ENCODE measurements around the gene GPR149. TPM values are rescaled to one million over a fixed set of nuclear protein-coding genes. Genes with fewer than 3 reads are reported as not detected.

GPR149 gene, protein sequence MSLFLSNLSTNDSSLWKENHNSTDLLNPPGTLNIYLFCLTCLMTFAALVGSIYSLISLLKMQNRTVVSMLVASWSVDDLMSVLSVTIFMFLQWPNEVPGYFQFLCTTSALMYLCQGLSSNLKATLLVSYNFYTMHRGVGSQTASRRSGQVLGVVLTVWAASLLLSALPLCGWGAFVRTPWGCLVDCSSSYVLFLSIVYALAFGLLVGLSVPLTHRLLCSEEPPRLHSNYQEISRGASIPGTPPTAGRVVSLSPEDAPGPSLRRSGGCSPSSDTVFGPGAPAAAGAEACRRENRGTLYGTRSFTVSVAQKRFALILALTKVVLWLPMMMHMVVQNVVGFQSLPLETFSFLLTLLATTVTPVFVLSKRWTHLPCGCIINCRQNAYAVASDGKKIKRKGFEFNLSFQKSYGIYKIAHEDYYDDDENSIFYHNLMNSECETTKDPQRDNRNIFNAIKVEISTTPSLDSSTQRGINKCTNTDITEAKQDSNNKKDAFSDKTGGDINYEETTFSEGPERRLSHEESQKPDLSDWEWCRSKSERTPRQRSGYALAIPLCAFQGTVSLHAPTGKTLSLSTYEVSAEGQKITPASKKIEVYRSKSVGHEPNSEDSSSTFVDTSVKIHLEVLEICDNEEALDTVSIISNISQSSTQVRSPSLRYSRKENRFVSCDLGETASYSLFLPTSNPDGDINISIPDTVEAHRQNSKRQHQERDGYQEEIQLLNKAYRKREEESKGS
- not detected for polyA plus RNA-seq (2012; ENCODE audit: insufficient read length, low read depth)

DNA sequence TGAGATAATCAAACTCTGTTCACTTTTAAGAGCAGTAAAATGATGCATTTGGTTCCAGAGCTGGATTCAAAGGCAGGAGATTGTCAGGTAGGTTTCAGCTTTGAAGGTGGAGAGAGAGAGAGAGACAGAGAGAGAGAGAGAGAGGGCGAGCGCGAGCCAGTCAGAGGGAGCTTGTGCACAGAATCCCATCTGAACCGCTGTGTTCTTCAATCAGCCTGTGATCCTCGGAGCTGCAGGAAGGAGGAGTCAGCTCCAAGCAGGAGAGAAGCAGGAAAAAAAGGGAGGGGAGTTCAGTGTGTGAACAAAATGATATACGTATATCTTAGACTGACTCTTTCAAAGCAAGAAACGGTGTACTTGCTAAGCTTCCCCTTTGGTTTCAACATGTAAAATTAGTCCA lies at the start of gene GPR149:
GPR149 (minus strand) TSS at position 177 of the 400 bp plus-strand sequence. CDS start 575 bp downstream, outside the sequence.
- TF ChIP-seq, protein P1, sequence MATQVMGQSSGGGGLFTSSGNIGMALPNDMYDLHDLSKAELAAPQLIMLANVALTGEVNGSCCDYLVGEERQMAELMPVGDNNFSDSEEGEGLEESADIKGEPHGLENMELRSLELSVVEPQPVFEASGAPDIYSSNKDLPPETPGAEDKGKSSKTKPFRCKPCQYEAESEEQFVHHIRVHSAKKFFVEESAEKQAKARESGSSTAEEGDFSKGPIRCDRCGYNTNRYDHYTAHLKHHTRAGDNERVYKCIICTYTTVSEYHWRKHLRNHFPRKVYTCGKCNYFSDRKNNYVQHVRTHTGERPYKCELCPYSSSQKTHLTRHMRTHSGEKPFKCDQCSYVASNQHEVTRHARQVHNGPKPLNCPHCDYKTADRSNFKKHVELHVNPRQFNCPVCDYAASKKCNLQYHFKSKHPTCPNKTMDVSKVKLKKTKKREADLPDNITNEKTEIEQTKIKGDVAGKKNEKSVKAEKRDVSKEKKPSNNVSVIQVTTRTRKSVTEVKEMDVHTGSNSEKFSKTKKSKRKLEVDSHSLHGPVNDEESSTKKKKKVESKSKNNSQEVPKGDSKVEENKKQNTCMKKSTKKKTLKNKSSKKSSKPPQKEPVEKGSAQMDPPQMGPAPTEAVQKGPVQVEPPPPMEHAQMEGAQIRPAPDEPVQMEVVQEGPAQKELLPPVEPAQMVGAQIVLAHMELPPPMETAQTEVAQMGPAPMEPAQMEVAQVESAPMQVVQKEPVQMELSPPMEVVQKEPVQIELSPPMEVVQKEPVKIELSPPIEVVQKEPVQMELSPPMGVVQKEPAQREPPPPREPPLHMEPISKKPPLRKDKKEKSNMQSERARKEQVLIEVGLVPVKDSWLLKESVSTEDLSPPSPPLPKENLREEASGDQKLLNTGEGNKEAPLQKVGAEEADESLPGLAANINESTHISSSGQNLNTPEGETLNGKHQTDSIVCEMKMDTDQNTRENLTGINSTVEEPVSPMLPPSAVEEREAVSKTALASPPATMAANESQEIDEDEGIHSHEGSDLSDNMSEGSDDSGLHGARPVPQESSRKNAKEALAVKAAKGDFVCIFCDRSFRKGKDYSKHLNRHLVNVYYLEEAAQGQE (IDR thresholded peaks at IDR 0.05; ENCODE audit: insufficient read depth in 1 of 2, low read depth in 2 of 2, low read length in 2 of 2): no peak
- TF ChIP-seq SIN3A (IDR thresholded peaks at IDR 0.05; ENCODE audit: borderline replicate concordance, insufficient read depth, low read length) (no peak), POLR2AphosphoS5 (IDR thresholded peaks at IDR 0.05; ENCODE audit: low read depth, low read length) (no peak), TAF1 (IDR thresholded peaks at IDR 0.05; ENCODE audit: borderline replicate concordance, insufficient read depth, low read length) (no peak), FOXP2 (optimal IDR thresholded peaks at IDR 0.05; ENCODE audit: borderline replicate concordance, extremely low read depth, extremely low read length, insufficient read depth) (no peak)

DNA sequence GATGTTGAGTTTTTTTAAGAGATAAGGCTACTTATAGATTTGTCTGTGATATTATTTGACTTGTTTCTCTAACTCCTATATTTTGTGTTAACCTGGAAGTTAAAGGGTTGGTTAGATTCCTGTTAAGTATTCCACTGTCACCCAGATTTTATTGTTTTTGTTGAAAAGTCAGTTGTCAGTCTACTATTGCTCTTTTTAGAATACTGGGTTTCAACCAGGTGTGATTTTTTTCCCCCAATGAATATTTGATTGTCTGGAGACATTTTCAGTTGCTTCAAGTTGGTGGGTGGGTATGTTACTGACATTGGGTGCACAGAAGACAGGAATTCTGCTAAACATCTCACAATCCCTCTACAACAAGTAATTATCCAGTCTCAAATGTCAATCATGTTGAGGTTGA lies 43.8 kb upstream of the GPR149 start:
- TF ChIP-seq FOXP2 (optimal IDR thresholded peaks at IDR 0.05; ENCODE audit: borderline replicate concordance, extremely low read depth, extremely low read length, insufficient read depth): no peak
- no peak for TF ChIP-seq POLR2AphosphoS5 (IDR thresholded peaks at IDR 0.05; ENCODE audit: low read depth, low read length)
- no peak for TF ChIP-seq SIN3A (IDR thresholded peaks at IDR 0.05; ENCODE audit: borderline replicate concordance, insufficient read depth, low read length)
- TF ChIP-seq, protein P1 (IDR thresholded peaks at IDR 0.05; ENCODE audit: insufficient read depth in 1 of 2, low read depth in 2 of 2, low read length in 2 of 2): no peak
- no peak for TF ChIP-seq TAF1 (IDR thresholded peaks at IDR 0.05; ENCODE audit: borderline replicate concordance, insufficient read depth, low read length)

DNA sequence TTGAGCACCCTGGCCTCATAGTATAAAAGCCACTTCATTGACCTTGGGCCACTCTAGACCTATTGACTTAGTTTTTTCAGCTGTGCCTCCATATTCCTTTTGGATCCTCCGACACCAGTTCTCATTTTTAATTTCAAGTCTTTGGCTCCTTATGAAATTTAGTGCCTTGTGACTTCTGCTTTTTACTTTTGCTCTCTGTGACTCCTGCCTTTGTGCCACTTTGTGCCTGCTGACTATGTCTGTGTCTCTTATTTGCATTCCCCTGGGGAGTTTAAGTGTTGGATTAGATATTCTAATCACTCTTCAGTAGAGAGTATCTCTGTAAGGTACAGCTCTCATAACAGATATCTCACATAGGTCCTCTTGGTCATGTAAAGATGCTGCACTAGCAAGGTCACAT lies 39.6 kb upstream of the GPR149 start:
- no peak for TF ChIP-seq POLR2AphosphoS5 (IDR thresholded peaks at IDR 0.05; ENCODE audit: low read depth, low read length)
- TF ChIP-seq, protein P1 (IDR thresholded peaks at IDR 0.05; ENCODE audit: insufficient read depth in 1 of 2, low read depth in 2 of 2, low read length in 2 of 2): no peak

DNA sequence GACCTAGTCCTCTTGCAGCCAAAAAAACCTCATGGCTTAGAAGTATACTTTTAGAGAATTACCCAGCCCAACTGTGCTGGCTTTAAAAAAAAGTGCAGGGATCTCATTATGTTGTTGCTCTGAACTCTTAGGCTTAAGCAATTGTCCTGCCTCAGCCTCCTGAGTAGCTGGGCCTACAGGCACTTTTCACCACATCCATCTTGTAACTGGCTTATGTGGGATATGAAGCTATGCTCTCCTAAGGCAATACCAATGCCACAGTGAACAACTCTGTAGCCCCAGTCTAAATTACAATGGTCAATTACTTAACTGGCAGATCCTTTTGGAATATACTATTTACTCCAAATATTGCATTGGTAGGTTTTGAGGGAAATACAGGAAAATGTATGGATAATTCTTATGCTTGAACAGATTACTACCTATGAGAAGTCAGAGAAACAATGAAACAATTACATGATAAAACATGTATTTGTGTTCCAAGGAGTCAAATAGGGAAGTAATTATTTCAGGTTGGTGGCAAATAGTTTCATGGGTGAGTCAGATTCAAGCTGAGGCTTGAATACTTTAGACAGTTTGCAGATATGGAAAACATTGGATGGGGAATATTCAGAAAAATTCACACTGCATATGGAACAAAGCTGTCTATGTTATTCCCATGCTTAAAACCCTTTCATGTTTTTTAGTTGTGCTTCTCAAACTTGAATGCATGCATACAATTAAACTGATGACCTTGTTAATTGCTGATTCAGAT lies 34.6 kb upstream of the GPR149 start:
- TF ChIP-seq, protein P1 (IDR thresholded peaks at IDR 0.05; ENCODE audit: insufficient read depth in 1 of 2, low read depth in 2 of 2, low read length in 2 of 2): no peak
- no peak for TF ChIP-seq SIN3A (IDR thresholded peaks at IDR 0.05; ENCODE audit: borderline replicate concordance, insufficient read depth, low read length)
- TF ChIP-seq TAF1 (IDR thresholded peaks at IDR 0.05; ENCODE audit: borderline replicate concordance, insufficient read depth, low read length): no peak
- TF ChIP-seq FOXP2 (optimal IDR thresholded peaks at IDR 0.05; ENCODE audit: borderline replicate concordance, extremely low read depth, extremely low read length, insufficient read depth): no peak
- TF ChIP-seq POLR2AphosphoS5 (IDR thresholded peaks at IDR 0.05; ENCODE audit: low read depth, low read length): no peak
